ENCODE measurements around the gene FGF6. TPM values are rescaled to one million over a fixed set of nuclear protein-coding genes. Genes with fewer than 3 reads are reported as not detected.

The FGF6 gene
- total RNA-seq, 1 donor from 2014 or later: not detected

DNA sequence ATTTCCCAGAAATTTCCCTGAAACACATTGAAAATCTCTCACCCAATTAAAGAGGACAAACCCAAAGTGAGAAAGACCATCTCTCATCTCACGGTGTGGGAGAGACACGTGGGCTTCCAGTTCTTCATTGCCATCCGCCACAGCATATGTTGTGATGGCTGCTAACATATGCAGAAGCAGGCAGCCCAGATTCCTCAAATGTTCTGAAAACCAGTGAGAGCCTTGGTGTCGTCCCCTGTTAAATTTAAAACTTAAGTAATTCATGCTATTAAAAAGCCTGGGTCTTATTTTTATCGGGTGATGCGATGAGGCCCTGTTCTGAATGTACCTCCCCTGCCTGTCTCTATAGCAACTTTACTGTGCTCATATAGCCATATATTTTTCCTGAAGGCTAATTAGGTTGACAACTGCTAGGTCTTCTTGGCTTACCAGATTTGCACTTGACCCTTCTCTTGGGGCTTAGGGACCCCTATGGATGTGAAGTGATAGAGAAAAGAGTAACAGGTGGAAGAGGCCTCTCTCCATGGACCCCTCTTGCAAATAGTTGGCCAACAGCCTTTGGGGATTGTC, 2.8 kb upstream of the FGF6 start:
- intact Hi-C loops (cut with micrococcal nuclease): no loop called here

DNA sequence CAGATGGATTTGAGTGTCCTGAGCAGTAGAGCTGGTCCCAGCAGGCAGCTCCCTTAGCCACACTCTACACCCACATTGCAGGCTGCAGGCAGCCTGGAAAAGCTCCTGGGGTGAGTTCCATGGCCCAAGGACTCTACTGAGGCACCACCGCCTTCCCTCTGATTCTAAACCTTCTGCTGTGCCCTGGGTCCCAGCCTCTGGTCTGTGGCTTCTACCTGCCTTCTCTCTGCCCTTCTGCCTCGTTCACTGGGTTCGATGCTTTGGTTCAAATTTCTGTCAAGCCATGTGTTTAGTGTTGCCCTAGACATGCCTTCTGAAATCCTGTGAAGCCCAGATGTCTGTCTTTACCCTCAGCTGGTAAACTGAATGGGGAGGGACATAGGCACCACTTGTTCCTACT, 1.5 kb upstream of the FGF6 start:
- intact Hi-C loops (cut with micrococcal nuclease): no loop called here

DNA sequence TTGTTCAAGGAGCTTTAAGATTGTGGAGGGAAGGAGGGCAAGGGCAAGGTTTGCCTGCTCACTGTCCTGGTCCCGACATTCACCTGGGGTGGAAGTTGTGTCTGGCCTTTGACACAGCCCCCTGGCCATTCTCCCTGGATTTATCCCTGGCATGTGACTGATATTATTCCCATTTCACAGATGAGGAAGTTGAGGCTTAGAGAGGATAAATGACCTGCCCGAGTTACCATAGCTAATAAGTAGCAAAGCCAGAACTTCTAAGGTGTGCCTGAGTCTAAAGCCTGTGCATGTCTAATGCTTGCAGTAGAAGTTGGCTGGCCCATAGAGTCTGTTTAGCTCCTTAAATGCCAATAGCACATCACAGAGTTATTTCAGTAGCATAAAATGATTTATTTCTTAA, 720 bp upstream of the FGF6 start:
- intact Hi-C loops (cut with micrococcal nuclease): no loop called here

DNA sequence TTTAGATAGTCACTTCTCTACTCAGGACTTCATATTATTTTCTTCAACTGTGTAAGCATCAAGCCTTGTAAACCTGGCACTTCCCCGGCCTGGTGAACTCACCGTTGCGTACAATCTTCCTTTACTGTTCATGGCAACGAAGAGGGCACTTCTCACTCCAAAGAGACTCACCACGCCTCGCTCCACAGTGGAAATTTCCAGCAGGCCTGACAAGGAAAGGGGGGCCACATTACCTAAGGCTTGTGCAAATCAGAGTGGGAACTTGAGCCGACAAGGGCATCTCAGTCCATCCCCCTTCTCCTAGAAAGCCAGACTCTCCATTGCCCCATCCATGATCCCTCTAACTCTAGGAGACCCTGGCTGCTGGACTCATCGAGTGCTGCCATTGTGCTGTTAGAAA, 1.6 kb downstream of the FGF6 start:
- intact Hi-C loops (cut with micrococcal nuclease): no loop called here

DNA sequence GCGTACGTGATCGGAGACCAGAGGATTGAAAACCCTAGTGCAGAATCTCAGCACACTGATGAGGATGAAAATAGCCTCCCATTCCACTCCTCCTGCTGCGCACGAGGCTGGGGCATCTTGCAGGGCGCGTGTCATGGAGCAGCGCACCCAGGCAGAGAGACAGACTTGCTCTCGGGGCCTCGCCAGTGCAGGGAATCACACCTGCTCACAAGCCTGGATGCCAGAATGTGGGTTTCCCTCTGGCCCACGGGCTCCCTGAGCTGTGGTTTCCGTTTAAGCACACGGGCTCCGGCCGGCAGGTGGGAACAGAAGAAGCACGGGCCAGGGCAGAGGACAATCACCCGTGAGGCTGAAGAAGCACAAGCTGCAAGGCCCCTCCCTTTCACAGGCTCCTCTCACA, 2.0 kb downstream of the FGF6 start:
- intact Hi-C loops (cut with micrococcal nuclease): no loop called here

DNA sequence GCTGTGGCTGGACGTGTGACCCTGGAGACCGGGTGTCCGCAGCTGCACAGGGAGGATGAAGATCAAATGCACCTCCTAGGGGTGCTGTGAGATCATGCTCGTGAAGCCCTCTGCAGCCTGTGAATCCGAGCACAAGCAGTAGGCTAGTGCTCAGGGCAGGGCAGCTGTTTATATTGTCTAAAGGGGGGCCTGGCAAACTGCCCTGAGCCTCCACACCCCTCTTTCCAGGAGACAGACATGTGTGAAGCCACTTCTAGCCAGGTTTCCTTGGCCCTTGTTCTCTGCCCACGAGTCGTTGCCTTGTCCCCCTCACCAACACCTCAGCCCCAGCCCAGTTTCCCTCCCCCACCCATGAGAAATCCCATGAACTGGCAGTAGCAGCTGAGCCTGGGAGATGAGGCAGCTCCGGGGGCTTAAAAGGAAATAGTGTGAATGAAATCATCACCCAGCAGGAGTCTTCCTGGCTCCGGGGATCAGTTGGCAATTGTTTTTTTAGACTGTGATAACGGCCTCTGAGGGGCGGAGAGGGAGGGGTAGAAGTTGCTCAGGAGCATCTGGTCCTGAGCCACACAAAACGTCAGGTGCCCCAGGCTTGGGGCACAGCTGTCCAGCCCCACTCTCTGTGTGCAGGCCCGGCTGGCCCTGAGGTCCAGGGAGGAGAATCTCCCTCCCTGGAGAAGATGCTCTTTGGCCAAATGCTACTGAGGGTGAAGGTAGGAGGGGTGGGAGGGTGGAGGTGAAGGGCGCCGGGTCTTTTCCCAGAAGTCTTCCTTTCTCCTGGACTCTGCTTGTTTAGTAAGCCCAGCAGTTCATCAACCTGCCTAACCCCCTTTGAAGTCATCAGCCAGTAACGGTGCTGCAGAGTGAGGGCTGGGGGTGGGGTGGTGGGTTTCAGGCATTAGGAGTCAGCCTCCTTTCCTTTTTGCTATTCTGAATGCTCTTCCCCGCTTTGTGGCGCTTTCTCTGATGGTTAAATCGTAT, 4.0 kb downstream of the FGF6 start:
- intact Hi-C loops (cut with micrococcal nuclease): no loop called here

DNA sequence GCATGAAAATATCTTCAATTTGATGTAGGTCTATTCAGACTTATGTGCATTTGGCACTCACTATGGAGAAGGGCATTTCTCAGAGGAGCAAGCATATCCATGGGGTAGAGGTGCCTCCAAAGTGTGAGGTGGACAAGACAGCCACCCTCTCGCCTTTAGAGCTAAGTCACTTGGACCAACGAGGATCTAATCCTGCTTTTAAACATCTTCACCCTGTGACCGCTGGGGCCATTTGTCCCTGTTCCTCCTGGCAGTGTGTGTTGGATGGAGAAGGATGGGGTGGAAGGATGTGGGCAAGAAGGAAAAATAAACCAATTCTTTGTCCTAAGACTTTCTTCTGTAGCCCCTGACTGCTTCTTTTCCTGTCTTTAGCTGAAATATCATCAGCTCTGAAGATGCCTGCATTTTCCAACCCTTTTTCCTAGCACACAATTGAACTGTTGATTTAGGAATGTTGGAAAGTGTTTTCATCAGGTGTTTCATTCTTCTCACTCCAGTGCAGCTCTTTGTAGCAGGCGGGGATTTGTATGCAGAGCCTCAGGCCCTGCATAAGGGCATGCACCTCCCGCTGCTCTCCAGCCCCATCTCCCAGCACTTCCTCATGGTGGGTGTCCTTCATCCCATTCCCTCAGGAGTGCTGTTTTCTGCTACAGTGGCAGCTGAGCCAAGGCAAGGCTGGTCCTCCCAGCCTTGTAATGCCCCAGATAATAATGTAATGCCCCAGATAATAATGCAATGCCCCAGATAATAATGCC, 5.3 kb downstream of the FGF6 start:
- intact Hi-C loops (cut with micrococcal nuclease): no loop called here

DNA sequence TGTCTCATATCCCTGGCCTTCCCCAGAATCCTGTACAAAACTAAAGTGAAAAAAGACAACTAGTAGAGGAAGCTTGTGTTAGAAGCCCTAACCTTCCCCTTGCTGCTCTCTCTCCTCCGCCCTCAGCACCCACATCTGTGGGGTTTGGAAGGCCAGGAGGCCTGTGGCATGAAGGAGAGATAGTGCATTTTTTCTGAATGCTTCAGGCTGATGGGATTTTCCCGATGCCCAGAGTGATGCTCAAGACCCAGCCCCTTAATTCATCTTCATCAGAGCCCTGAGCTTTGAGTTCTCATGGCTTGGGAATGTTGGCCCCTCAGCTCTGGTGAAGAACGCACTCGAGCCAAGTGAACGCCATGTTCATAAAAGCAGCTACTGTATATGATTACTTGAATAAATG, 5.9 kb downstream of the FGF6 start:
- intact Hi-C loops (cut with micrococcal nuclease): no loop called here

DNA sequence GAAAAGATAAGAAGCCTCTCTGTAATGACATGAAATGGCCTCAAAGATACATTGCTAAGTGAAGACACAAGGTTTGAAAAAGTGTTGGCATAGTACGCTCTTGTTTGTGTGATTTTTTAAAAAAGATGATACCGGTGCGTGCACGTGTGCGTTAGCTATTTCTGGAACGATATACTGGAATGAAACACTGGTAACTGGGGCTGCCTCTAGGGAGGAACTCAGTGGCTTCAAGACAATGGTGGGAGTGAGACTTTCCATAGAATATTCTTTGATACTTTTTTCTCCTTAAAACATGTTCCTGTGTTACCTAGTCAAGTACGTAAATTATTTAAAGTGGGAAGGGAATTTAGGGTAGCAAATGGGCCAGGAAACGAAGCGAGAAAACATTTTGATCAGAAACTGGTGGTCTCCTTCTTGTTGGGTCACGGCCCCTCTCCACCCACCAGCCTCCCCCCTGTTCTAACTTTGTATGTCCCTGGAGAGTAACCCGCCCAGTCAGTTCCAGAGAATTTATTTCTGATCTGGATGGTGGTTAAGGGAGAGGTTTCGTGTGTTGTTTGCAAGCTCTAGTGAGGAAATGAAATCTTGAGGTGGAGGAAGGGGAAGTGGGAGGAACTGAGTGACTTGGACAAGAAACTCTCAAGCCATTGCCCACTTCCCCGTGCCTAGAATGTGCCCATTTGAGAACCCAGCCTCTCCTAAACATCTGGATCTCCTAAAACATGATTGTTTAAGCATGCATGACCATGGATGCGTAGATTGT, 6.6 kb downstream of the FGF6 start:
- intact Hi-C loops (cut with micrococcal nuclease): no loop called here

DNA sequence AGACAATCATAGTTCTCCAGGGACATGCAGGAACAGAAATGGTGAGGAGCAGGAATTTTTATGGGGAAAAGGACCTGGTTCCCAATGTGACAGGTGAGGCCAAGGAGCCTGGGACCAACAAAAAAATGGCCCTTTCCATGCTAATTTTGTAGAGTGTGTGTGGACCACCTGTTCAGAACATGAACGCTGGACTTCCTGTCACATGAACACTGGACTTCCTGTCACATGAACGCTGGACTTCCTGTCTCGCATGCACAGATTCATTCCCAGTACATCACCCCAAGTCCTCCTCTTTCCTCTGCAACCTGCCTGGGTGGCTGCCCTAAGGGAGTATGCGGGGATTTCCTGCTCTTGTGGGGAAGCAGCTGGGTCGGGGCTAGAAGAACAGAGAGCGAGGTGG, 10.1 kb downstream of the FGF6 start:
- intact Hi-C loops (cut with micrococcal nuclease): no loop called here

DNA sequence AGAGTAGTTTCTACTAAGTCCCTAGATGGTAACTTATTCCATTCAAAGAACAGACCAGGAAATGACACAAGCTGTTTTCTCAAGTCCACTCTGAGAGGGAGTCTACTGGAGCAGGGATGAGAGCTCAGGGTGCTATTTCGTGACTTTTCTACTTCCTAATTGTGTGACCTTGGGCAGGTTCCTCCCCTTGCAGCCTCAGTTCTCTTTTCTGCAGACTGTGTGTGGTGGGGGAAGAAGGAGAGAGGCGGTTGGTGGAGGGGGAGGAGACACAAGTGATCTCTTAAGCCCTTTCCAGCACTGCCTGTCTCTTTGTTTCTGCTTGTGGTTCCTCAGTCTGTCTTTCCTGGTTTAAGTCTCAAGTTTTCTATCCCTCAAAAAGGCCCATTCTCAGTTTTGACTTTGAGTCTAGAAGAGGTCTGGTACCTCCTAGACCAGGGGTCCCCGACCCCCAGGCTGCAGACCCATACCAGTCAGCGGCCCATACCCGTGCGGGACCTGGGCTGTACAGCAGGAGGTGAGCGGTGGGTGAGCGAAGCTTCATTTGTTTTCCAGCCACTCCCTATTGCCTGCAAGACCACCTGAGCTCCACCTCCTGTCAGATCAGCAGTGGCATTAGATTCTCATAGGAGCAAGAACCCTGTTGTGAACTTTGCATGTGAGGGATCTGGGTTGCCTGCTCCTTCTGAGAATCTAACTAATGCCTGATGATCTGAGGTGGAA, 10.7 kb downstream of the FGF6 start:
- intact Hi-C loops (cut with micrococcal nuclease): no loop called here

DNA sequence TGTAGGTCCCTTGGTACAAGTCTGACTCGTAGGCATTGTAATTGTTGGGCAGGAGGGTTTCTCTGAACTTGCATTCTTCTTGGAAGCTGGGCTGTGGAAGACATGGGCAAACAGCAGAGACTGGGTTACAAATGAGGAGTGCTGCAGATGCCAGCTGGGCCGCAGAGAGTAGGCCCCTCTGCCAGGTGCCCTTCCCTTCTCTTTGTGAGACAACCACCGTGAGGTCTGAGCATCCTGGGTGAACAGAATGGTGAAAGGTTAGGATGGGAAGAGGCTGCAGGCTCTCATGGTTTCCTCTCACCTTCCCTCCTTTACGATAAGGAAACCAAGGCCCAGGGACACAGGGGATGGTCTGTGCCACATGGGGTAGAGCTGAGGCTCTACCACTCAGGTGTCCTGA, 11.3 kb downstream of the FGF6 start:
- intact Hi-C loops (cut with micrococcal nuclease): no loop called here

DNA sequence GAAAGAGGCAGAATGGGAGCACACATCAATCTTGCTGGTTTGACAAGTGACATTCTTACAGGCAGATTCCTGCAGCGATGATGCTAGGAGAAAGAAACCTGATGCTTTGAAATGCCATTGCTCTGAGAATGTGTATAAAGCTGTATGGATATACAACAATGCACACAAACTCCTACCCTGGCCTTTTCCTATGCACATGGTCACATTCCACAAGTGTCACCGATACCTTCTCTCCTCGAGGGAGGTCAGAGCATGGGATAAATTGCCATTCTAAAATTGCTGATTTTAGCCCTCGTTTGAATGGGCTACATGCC, 11.9 kb downstream of the FGF6 start:
- intact Hi-C loops (cut with micrococcal nuclease): no loop called here

DNA sequence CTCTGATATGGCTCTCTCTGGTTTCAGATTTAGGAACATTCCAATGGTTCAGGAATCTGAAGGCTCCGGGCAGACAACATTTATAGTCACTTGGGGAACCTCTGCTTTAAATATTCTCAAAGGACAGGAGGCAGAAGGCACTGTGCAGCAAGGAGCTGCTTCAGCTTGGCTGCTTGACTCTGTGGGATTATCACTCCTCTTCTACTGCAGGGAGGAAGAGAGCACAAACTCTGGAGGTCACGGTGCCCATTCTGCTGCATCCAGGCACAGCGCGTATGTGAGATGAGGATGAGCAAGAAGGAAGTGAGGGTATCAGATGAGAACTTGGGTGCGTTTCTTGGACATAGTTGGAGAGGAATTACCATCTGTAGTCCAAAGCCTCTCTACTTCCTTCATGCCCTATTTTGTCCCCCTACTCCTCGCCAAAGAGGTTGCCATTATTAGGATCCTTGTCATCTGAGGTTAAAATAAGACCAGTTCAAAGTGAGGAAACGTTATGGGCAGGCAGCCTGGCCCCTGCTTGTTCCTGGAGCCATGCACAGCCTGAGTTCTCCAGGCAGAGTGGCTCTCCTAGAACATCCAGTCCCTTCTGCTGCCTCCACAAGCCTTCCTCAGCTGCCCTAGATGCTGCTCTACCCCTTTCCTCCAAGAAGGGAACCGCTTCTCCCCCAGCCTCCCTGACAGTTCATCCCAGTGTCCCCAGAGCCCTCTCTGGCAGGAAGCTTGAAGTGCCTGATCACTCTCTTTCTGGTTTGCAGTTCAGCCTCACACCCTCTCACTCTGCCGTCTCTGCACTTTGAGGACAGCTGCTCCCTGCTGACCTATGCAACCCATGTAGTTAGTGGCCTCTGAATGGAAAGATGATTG, 12.5 kb downstream of the FGF6 start:
- intact Hi-C loops (cut with micrococcal nuclease): no loop called here

DNA sequence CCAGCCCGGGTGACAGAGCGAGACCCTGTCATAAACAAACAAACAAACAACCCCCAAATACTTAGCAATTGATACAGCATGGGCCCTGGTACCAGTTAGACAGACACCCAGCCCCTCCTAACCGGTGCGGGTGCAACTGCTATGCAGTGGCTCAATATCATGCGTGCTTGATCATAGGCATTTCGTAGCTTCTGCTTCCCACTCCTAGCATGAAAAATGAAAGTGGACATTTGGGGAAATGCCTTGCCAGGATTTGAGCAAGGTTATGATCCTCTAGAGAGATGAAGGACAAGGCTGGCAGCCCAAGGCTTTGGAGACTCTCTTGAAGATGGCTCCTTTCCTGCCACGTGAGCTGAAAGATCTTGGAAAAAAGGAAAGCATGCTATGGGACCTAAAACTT, 13.7 kb downstream of the FGF6 start:
- intact Hi-C loops (cut with micrococcal nuclease): no loop called here

DNA sequence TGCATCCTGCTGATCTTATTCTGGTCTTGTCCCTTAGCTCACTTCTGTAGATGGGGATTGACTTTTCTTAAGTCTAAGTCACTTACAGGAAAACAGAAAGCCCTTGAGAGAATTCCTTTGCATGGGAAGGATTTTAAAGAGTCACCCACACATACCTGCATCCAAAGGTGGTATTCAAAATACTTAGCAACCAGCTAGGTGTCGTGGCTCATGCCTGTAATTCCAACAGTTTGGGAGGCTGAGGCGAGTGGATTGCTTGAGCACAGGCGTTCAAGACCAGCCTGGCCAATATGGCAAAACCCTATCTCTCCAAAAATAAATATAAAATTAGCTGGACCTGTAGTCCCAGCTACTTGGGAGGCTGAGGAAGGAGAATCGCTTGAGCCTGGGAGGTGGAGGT, 14.2 kb downstream of the FGF6 start:
- intact Hi-C loops (cut with micrococcal nuclease): no loop called here

DNA sequence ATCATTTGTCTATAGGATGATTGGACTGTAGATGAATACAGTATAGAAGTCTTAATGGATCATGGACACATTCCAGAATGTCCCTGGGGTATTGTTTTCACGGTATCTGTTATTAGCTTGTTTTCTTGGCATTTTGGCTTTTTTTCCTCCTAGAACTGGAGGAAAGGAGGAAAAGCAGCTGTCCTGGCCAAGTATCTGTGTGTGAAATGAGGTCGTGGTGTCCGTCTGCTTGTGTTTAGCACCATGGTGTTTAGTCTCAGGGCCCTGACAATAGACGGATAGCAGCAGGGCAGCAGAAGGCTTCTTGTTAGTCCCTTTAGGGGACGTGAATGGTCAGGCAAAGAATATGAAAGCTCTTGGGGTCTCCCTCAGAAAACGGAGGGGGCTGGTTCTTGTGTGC, 21.2 kb downstream of the FGF6 start:
- intact Hi-C loops (cut with micrococcal nuclease): loop anchor here (5.0 to 10.0 kb wide), 2 partner anchors 330 to 537 kb away; no protein-coding TSS in a partner anchor

DNA sequence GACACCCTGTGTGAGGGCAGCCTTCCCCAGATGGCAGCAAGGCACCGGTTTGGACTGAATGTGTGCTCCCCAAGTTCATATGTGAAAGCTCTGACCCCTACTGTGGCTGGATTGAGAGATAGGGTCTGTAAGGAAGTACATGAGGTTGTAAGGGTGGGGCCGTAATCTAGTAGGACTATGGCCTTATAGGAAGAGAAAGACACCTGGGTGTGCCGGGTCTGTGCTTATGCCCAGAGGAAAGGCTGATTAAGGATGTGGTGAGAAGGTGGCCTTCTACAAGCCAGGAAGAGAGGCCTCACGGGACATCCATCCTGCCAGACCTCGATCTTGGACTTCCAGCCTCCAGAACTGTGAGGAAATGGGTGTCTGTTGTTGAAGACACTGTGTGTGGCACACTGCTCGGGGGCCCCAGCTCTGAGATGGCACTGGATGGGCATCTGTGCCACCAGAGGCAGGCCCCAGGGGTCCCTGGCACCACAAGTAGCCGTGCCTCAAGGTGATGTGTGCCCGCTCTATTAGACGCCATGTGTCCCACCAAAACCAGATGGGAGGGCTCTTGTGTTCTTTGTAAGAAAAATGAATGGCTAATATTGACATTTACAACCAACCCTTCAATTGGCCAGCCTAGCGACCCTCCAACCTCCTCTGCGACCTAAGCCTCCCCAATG, 22.0 kb downstream of the FGF6 start:
- intact Hi-C loops (cut with micrococcal nuclease): loop anchor here (5.0 to 10.0 kb wide), 2 partner anchors 331 to 536 kb away; no protein-coding TSS in a partner anchor

DNA sequence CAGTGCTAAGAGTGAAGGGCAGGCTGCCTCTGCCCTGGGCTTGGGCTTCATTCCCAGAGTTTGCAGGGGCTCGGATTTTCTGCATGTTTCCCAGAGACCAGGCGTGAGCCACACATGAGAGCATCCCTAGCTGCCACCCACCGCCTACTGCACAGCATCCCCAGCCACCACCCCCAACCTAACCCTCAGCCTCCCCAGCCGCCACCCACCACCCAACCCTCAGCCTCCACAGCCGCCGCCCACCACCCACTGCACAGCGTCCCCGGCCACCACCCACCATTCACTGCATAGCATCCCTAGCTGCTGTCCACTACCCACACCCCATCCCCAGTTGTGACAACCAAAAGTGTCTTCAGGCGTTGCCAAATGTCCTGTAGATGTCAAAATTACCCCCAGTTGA, 22.6 kb downstream of the FGF6 start:
- intact Hi-C loops (cut with micrococcal nuclease): loop anchor here (5.0 to 10.0 kb wide), 2 partner anchors 332 to 536 kb away; no protein-coding TSS in a partner anchor
